A673 (cell line): ENCODE measurements around the gene SMIM35.
"Not testable (repeated sequence)": the region's sequence is repeated elsewhere in the genome, so short reads cannot be mapped to it uniquely, and the experiment has no call there.

Experiments
- CTCF ChIP-seq: fragments of 300-800, 200-600 bp; sonication (generic); conservative IDR thresholded peaks from 2 replicates; pipeline ENCODE4 v1.5.1; 2017; ENCODE audit warnings: low read depth, mild to moderate bottlenecking, antibody characterized with exemption, low read length, moderate library complexity, mixed read lengths
- EZH2 ChIP-seq: fragments of 200-600 bp; sonication (generic); IDR thresholded peaks from 2 replicates; pipeline ENCODE4 v1.6.1; 2017; ENCODE audit warnings: borderline replicate concordance, low read depth, mild to moderate bottlenecking, mixed read lengths, antibody characterized with exemption, low read length; ENCODE audit not compliant: poor library complexity, severe bottlenecking

GRCh38 chr11:118007563-118008270 is 79.0 kb downstream of the SMIM35 start:
- TF ChIP-seq CTCF, EZH2: not testable (repeated sequence)
